ENCODE measurements around the gene NT5C1B. TPM values are rescaled to one million over a fixed set of nuclear protein-coding genes. Genes with fewer than 3 reads are reported as not detected.
"Not testable (repeated sequence)": the region's sequence is repeated elsewhere in the genome, so short reads cannot be mapped to it uniquely, and the experiment has no call there.

Gene NT5C1B
- not detected for total RNA-seq

DNA sequence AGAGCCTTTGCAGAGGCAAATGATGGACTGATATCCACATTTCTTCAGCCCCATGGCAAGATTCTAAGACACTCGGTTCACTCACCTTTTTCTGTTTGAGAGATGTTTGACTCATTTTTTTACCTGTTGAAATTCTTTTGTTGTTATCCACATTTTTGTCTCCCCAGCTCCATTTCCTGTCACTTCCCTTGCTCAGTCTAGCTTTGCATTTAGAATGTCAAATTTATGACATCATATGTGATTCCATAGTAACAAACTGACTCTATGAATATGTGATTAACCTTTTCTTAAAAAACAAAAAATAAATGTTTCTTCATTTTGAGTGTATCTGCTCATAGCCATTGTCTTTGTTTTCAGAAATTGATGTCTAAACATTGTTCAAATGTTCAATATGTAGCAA lies at the start of gene NT5C1B:
NT5C1B (minus strand) TSS at position 216 of the 400 bp plus-strand sequence; CDS start at position 115, 101 bp downstream.
- ChIA-PET POLR2A (no interaction called here), CTCF (no interaction called here)
- H3K4me1 Mint-ChIP-seq (ENCODE audit: low read depth) = no peaks in the 10 kb centered on the region
- intact Hi-C loops (cut with micrococcal nuclease) = no loop called here
- H3K9me3 Mint-ChIP-seq = peaks cover 7% of the 10 kb centered on the region
- H3K27ac Mint-ChIP-seq = no peak within 1 kb of the TSS
- no peak within 1 kb of the TSS for H3K4me3 Mint-ChIP-seq
- H3K36me3 Mint-ChIP-seq = peaks cover 33% of the 10 kb centered on the region
- DNase-seq = no peak
- H3K27me3 Mint-ChIP-seq = no peaks in the 10 kb centered on the region

- ChIA-PET POLR2A (no interaction called here), CTCF (no interaction called here)
- Mint-ChIP-seq H3K4me3 (no peak overlapping the region), H3K36me3 (peaks cover 55% of the 10 kb centered on the region), H3K27me3 (no peaks in the 10 kb centered on the region), H3K4me1 (ENCODE audit: low read depth) (no peaks in the 10 kb centered on the region), H3K9me3 (peaks cover 57% of the 10 kb centered on the region), H3K27ac (no peak overlapping the region)
- intact Hi-C loops (cut with micrococcal nuclease) = no loop called here
- no peak for DNase-seq
Measured at GRCh38 chr2:18637196-18637595, 47.8 kb upstream of the NT5C1B start.

DNA sequence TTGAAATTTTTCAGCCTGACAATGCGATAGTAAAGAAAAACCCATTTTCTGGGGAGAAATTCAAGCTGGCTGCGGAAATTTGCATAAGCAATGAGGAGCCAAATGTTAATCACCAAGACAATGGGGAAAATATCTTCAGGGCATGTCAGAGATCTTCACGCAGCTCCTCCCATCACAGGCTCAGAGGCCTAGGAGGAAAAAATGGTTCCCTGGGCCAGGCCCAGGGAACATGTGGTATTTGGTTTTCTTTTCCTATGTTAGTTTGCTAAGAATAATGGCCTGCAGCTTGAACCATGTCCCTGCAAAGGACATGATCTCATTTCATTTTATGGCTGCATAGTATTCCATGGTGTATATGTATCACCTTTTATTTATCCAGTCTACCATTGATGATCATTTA lies 43.3 kb upstream of the NT5C1B start:
- H3K9me3 Mint-ChIP-seq = peaks cover 59% of the 10 kb centered on the region
- POLR2A ChIA-PET = not testable (repeated sequence)

GRCh38 chr2:18630941-18631340 lies 41.6 kb upstream of the NT5C1B start:
- peaks cover 41% of the 10 kb centered on the region for H3K9me3 Mint-ChIP-seq
- CTCF ChIA-PET = interaction anchor here (1.5 kb wide), 1 partner anchor 110 kb away, joined by 3 read pairs; no protein-coding TSS in a partner anchor
- H3K27ac Mint-ChIP-seq = no peak overlapping the region
- H3K4me3 Mint-ChIP-seq = no peak overlapping the region
- DNase-seq = no peak
- POLR2A ChIA-PET = no interaction called here
- H3K4me1 Mint-ChIP-seq (ENCODE audit: low read depth) = no peaks in the 10 kb centered on the region
- no peaks in the 10 kb centered on the region for H3K27me3 Mint-ChIP-seq
- intact Hi-C loops (cut with micrococcal nuclease) = no loop called here
- H3K36me3 Mint-ChIP-seq = peaks cover 34% of the 10 kb centered on the region

More for the DNA sequence above, 43.3 kb upstream of the NT5C1B start:
- CTCF ChIA-PET; DNase-seq; intact Hi-C loops (cut with micrococcal nuclease); H3K4me1 Mint-ChIP-seq (ENCODE audit: low read depth); H3K4me3 Mint-ChIP-seq; H3K27ac Mint-ChIP-seq; H3K27me3 Mint-ChIP-seq: not testable (repeated sequence)
- peaks cover 50% of the 10 kb centered on the region for H3K36me3 Mint-ChIP-seq

- Mint-ChIP-seq H3K4me3 (no peak overlapping the region), H3K27ac (no peak overlapping the region), H3K36me3 (peaks cover 33% of the 10 kb centered on the region), H3K9me3 (peaks cover 40% of the 10 kb centered on the region), H3K27me3 (no peaks in the 10 kb centered on the region), H3K4me1 (ENCODE audit: low read depth) (no peaks in the 10 kb centered on the region)
- ChIA-PET CTCF (interaction anchor here (1.5 kb wide), 1 partner anchor 110 kb away, joined by 3 read pairs; no protein-coding TSS in a partner anchor), POLR2A (no interaction called here)
- DNase-seq = no peak
- intact Hi-C loops (cut with micrococcal nuclease) = no loop called here
Measured at GRCh38 chr2:18630541-18630940, 41.2 kb upstream of the NT5C1B start.

GRCh38 chr2:18630101-18630500 lies 40.7 kb upstream of the NT5C1B start:
- Mint-ChIP-seq H3K4me3 (no peak overlapping the region), H3K4me1 (ENCODE audit: low read depth) (no peaks in the 10 kb centered on the region), H3K27me3 (no peaks in the 10 kb centered on the region), H3K9me3 (peaks cover 36% of the 10 kb centered on the region), H3K36me3 (peaks cover 29% of the 10 kb centered on the region), H3K27ac (no peak overlapping the region)
- intact Hi-C loops (cut with micrococcal nuclease) = no loop called here
- no peak for DNase-seq
- CTCF ChIA-PET = interaction anchor here (1.5 kb wide), 1 partner anchor 109 kb away, joined by 3 read pairs; no protein-coding TSS in a partner anchor
- POLR2A ChIA-PET = no interaction called here

- Mint-ChIP-seq H3K4me1 (ENCODE audit: low read depth) (no peaks in the 10 kb centered on the region), H3K27me3 (no peaks in the 10 kb centered on the region)
Measured at GRCh38 chr2:18626958-18627650, 37.7 kb upstream of the NT5C1B start.

DNA sequence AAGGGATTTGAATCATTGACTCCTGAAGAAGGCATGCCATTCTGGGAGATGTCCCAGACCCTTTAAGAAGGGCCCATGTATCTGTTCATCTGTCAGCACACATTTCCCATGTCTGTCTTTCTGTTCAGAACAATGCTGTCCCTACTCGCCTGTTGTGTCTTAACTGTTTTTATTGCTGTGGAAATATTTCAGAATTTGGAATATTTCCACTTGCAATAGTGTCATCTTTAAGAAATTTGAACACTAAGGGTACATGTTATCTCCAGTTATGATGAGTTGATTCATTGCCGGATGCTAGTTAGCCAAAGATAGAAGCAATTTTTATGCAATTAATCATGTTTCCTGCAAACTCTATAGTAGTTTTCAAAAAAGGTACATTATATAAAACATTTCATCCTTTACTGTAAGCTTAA lies 36.9 kb upstream of the NT5C1B start:
- H3K4me1 Mint-ChIP-seq (ENCODE audit: low read depth) = no peaks in the 10 kb centered on the region
- no peak for DNase-seq
- peaks cover 4% of the 10 kb centered on the region for H3K9me3 Mint-ChIP-seq
- H3K4me3 Mint-ChIP-seq = no peak overlapping the region
- no peaks in the 10 kb centered on the region for H3K27me3 Mint-ChIP-seq
- POLR2A ChIA-PET = no interaction called here
- no peak overlapping the region for H3K27ac Mint-ChIP-seq
- intact Hi-C loops (cut with micrococcal nuclease) = no loop called here
- H3K36me3 Mint-ChIP-seq = peaks cover 5% of the 10 kb centered on the region
- CTCF ChIA-PET = no interaction called here

More at GRCh38 chr2:18626958-18627650, 37.7 kb upstream of the NT5C1B start:
- intact Hi-C loops (cut with micrococcal nuclease) = no loop called here
- DNase-seq = no peak
- Mint-ChIP-seq H3K27ac (no peak overlapping the region), H3K4me3 (no peak overlapping the region), H3K36me3 (peaks cover 9% of the 10 kb centered on the region), H3K9me3 (peaks cover 11% of the 10 kb centered on the region)
- POLR2A ChIA-PET = no interaction called here
- CTCF ChIA-PET = no interaction called here

DNA sequence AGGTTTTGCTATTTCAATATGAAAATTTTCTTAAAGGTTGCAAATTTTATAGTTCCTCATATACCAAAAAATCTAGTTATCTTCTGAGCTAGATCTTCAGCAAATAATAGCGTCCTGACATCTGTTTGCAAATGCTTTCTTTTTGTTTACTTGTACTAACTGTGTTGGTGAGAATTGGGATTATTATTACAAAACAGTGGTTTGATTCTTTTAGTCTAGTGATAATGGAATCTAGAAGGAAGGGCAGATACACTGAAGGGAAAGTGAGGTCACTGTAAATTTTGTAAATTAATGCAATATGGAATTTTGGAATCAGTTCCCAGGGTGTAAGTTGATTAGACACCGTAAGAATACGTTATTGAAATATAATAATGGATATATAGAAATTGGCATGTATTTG lies 36.2 kb upstream of the NT5C1B start:
- no peak for DNase-seq
- Mint-ChIP-seq H3K9me3 (no peaks in the 10 kb centered on the region), H3K27ac (no peak overlapping the region), H3K27me3 (no peaks in the 10 kb centered on the region), H3K4me3 (no peak overlapping the region), H3K4me1 (ENCODE audit: low read depth) (no peaks in the 10 kb centered on the region), H3K36me3 (peaks cover 2% of the 10 kb centered on the region)
- ChIA-PET POLR2A (no interaction called here), CTCF (no interaction called here)
- intact Hi-C loops (cut with micrococcal nuclease) = no loop called here

- POLR2A ChIA-PET = no interaction called here
- H3K27me3 Mint-ChIP-seq = no peaks in the 10 kb centered on the region
Measured at GRCh38 chr2:18623782-18624181, 34.4 kb upstream of the NT5C1B start.

DNA sequence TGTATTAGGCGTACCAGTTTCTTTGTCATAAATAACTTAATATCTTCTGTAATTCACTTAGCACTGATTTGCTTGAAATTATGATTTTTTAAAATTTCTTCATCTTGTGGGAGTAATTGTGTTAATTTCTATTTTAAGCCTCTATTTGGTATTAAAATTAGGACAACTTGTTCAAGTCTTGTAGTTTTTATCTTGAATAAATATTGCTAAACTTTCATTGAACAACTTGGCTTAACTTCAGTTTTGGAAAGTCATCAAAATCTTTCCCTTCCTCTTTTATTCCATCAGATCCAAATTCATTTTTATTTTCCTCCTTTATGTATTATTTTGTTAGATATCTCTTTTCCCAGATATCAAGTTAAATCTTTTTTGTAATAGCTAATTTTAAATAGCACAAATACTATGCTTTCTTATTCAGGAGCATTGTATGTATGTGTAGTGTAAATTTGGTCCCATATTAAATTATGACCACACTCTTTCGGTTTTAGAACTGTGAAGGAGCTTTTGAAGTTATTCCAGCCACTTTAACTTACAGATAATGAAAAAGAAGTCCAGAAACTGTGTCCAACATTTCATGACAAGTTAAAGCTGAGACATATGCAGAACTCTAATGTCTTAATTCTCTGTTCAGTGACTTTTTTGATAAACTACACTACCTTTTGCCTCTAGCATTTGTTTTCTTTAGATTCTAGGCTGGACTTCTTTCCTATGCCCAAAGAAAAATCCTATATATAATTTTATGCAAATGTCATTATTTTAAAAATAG lies 31.7 kb upstream of the NT5C1B start:
- no peaks in the 10 kb centered on the region for H3K4me1 Mint-ChIP-seq (ENCODE audit: low read depth)
- POLR2A ChIA-PET = no interaction called here
- H3K36me3 Mint-ChIP-seq = peaks cover 10% of the 10 kb centered on the region
- no peaks in the 10 kb centered on the region for H3K27me3 Mint-ChIP-seq
- DNase-seq = no peak
- intact Hi-C loops (cut with micrococcal nuclease) = no loop called here
- no peak overlapping the region for H3K4me3 Mint-ChIP-seq
- peaks cover 2% of the 10 kb centered on the region for H3K9me3 Mint-ChIP-seq
- no peak overlapping the region for H3K27ac Mint-ChIP-seq
- CTCF ChIA-PET = no interaction called here

More at GRCh38 chr2:18623782-18624181, 34.4 kb upstream of the NT5C1B start:
- H3K27ac Mint-ChIP-seq = no peak overlapping the region
- no peaks in the 10 kb centered on the region for H3K9me3 Mint-ChIP-seq
- intact Hi-C loops (cut with micrococcal nuclease) = no loop called here
- CTCF ChIA-PET = interaction anchor here (0.6 kb wide), 1 partner anchor 95 kb away, joined by 3 read pairs; no protein-coding TSS in a partner anchor
- no peak overlapping the region for H3K4me3 Mint-ChIP-seq
- no peaks in the 10 kb centered on the region for H3K4me1 Mint-ChIP-seq (ENCODE audit: low read depth)
- no peaks in the 10 kb centered on the region for H3K36me3 Mint-ChIP-seq
- no peak for DNase-seq

DNA sequence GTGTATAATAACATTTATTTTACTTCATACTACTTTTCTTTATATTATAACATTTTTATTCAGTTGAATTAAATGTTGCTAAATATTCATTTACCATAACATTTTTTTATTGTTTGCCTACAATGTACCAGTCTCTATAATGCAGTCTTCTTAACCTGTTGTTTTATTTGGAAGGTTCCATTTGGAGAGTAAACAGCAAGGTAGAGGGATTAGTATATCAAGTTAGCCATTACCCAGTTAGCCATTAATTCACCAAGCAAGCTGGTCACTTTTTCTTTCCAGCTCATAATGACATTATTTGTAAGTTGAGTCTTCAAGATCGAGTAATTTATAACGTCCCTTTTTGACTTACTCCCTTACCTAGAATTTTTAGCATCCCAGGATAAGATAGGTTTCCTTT lies 29.7 kb upstream of the NT5C1B start:
- peaks cover 14% of the 10 kb centered on the region for H3K36me3 Mint-ChIP-seq
- CTCF ChIA-PET = no interaction called here

DNA sequence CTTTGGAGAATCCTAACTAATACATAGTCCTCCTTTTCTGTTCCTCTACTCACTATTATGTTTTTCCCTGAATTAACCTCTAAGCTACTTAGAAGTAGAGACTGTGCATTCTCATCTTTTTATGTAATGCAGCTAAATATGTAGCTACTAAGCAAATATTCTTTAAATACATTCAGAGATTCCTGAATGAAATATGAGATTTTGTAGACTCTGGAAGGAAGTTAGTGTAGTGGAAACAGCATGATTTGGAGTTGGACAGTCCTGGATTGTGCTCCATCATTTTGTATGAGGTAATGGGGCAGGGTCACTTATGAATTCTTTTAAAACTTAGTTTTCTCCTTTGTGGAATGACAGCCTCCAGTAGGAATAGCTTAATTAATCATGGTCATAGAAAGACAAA lies 24.7 kb upstream of the NT5C1B start:
- no peak for DNase-seq
- ChIA-PET POLR2A (no interaction called here), CTCF (no interaction called here)
- H3K4me3 Mint-ChIP-seq = no peak overlapping the region
- H3K9me3 Mint-ChIP-seq = peaks cover 6% of the 10 kb centered on the region
- no peaks in the 10 kb centered on the region for H3K27me3 Mint-ChIP-seq
- H3K36me3 Mint-ChIP-seq = peaks cover 17% of the 10 kb centered on the region
- no peaks in the 10 kb centered on the region for H3K4me1 Mint-ChIP-seq (ENCODE audit: low read depth)
- no peak overlapping the region for H3K27ac Mint-ChIP-seq
- intact Hi-C loops (cut with micrococcal nuclease) = no loop called here

More for the DNA sequence above, 29.7 kb upstream of the NT5C1B start:
- intact Hi-C loops (cut with micrococcal nuclease) = no loop called here
- DNase-seq = no peak
- H3K27ac Mint-ChIP-seq = no peak overlapping the region
- POLR2A ChIA-PET = no interaction called here
- no peaks in the 10 kb centered on the region for H3K4me1 Mint-ChIP-seq (ENCODE audit: low read depth)
- no peak overlapping the region for H3K4me3 Mint-ChIP-seq
- no peaks in the 10 kb centered on the region for H3K27me3 Mint-ChIP-seq
- peaks cover 6% of the 10 kb centered on the region for H3K9me3 Mint-ChIP-seq
